Measurements from ENCODE around the gene C18orf63. TPM values are rescaled to one million over a fixed set of nuclear protein-coding genes. Genes with fewer than 3 reads are reported as not detected.
"Not testable (repeated sequence)": the region's sequence is repeated elsewhere in the genome, so short reads cannot be mapped to it uniquely, and the experiment has no call there.

C18orf63 gene
- total RNA-seq, 1 donor from 2014 or later, result not detected

DNA sequence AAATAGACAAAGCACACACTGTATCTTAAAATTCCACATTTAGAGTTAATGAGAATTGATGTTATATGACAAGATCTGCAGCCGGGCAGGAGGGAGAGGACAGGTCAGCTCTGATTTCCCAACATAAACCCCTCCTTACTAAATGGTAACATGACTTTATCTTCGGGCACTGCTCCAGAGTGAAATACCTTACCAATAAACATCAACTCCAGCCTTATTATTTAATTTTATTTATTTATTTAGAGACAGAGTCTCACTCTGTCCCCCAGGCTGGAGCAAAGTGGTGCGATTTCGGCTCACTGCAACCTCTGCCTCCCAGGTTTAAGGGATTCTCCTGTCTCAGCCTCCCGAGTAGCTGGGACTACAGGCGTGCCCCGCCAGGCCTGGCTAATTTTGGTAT, 25.6 kb upstream of the C18orf63 start:
- DNase-seq (ENCODE audit: low spot score), result no peak
- H3K27ac Mint-ChIP-seq (ENCODE audit: unreplicated experiment), result no peak overlapping the region
- no peaks in the 10 kb centered on the region for H3K36me3 Mint-ChIP-seq (ENCODE audit: low read depth, unreplicated experiment)
- H3K4me3 Mint-ChIP-seq (ENCODE audit: unreplicated experiment), result no peak overlapping the region
- H3K9me3 Mint-ChIP-seq (ENCODE audit: unreplicated experiment), result no peaks in the 10 kb centered on the region
- TF ChIP-seq, protein P1, sequence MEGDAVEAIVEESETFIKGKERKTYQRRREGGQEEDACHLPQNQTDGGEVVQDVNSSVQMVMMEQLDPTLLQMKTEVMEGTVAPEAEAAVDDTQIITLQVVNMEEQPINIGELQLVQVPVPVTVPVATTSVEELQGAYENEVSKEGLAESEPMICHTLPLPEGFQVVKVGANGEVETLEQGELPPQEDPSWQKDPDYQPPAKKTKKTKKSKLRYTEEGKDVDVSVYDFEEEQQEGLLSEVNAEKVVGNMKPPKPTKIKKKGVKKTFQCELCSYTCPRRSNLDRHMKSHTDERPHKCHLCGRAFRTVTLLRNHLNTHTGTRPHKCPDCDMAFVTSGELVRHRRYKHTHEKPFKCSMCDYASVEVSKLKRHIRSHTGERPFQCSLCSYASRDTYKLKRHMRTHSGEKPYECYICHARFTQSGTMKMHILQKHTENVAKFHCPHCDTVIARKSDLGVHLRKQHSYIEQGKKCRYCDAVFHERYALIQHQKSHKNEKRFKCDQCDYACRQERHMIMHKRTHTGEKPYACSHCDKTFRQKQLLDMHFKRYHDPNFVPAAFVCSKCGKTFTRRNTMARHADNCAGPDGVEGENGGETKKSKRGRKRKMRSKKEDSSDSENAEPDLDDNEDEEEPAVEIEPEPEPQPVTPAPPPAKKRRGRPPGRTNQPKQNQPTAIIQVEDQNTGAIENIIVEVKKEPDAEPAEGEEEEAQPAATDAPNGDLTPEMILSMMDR (IDR thresholded peaks at IDR 0.05; ENCODE audit: unreplicated experiment), result no peak
- H3K4me1 Mint-ChIP-seq (ENCODE audit: unreplicated experiment), result peaks cover 32% of the 10 kb centered on the region
- peaks cover 5% of the 10 kb centered on the region for H3K27me3 Mint-ChIP-seq (ENCODE audit: unreplicated experiment)

GRCh38 chr18:74290794-74291471, 24.7 kb upstream of the C18orf63 start:
- Mint-ChIP-seq H3K4me1 (ENCODE audit: unreplicated experiment) (peaks cover 28% of the 10 kb centered on the region), H3K36me3 (ENCODE audit: low read depth, unreplicated experiment) (no peaks in the 10 kb centered on the region), H3K27ac (ENCODE audit: unreplicated experiment) (no peak overlapping the region), H3K9me3 (ENCODE audit: unreplicated experiment) (no peaks in the 10 kb centered on the region), H3K4me3 (ENCODE audit: unreplicated experiment) (peak overlapping the region; percentile 90), H3K27me3 (ENCODE audit: unreplicated experiment) (peaks cover 5% of the 10 kb centered on the region)
- TF ChIP-seq, protein P1 (IDR thresholded peaks at IDR 0.05; ENCODE audit: unreplicated experiment), result no peak
- no peak for DNase-seq (ENCODE audit: low spot score)

DNA sequence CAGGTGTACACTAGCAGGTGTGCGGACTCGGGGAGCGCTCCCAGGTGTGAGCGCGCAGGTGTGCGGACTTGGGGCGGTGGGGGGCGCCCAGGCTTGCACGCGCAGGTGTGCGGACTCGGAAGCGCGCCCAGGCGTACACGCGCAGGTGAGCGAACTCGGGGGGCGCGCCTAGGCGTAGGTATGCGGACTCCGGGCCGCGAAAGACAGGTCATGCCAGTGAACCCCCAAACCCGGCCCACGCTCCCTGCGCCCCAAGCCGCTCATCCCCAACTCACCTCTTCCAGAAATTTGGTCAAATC, 24.2 kb upstream of the C18orf63 start:
- no peak overlapping the region for H3K27ac Mint-ChIP-seq (ENCODE audit: unreplicated experiment)
- no peaks in the 10 kb centered on the region for H3K9me3 Mint-ChIP-seq (ENCODE audit: unreplicated experiment)
- H3K36me3 Mint-ChIP-seq (ENCODE audit: low read depth, unreplicated experiment), result no peaks in the 10 kb centered on the region
- TF ChIP-seq, protein P1 (IDR thresholded peaks at IDR 0.05; ENCODE audit: unreplicated experiment), result no peak
- H3K4me3 Mint-ChIP-seq (ENCODE audit: unreplicated experiment), result peak overlapping the region; percentile 96
- no peak for DNase-seq (ENCODE audit: low spot score)
- peaks cover 28% of the 10 kb centered on the region for H3K4me1 Mint-ChIP-seq (ENCODE audit: unreplicated experiment)
- peaks cover 5% of the 10 kb centered on the region for H3K27me3 Mint-ChIP-seq (ENCODE audit: unreplicated experiment)

- peaks cover 5% of the 10 kb centered on the region for H3K27me3 Mint-ChIP-seq (ENCODE audit: unreplicated experiment)
- peaks cover 28% of the 10 kb centered on the region for H3K4me1 Mint-ChIP-seq (ENCODE audit: unreplicated experiment)
- peak; percentile 99 for DNase-seq (ENCODE audit: low spot score)
- H3K9me3 Mint-ChIP-seq (ENCODE audit: unreplicated experiment), result no peaks in the 10 kb centered on the region
- peak within 1 kb of the TSS; percentile 33 for H3K27ac Mint-ChIP-seq (ENCODE audit: unreplicated experiment)
- peak within 1 kb of the TSS; percentile 96 for H3K4me3 Mint-ChIP-seq (ENCODE audit: unreplicated experiment)
- TF ChIP-seq, protein P1 (IDR thresholded peaks at IDR 0.05; ENCODE audit: unreplicated experiment), result no peak
- no peaks in the 10 kb centered on the region for H3K36me3 Mint-ChIP-seq (ENCODE audit: low read depth, unreplicated experiment)
These were observed 23.7 kb upstream of the C18orf63 start, which contains the start of gene CYB5A for GRCh38 chr18:74291771-74292540. Gene CYB5A, minus strand, starts transcription at chr18:74291963. Its CDS starts 88 bp downstream, at chr18:74291875.

GRCh38 chr18:74292541-74292858, 23.1 kb upstream of the C18orf63 start:
- peaks cover 25% of the 10 kb centered on the region for H3K4me1 Mint-ChIP-seq (ENCODE audit: unreplicated experiment)
- peak overlapping the region; percentile 33 for H3K27ac Mint-ChIP-seq (ENCODE audit: unreplicated experiment)
- no peaks in the 10 kb centered on the region for H3K9me3 Mint-ChIP-seq (ENCODE audit: unreplicated experiment)
- H3K27me3 Mint-ChIP-seq (ENCODE audit: unreplicated experiment), result peaks cover 5% of the 10 kb centered on the region
- no peaks in the 10 kb centered on the region for H3K36me3 Mint-ChIP-seq (ENCODE audit: low read depth, unreplicated experiment)
- no peak for DNase-seq (ENCODE audit: low spot score)
- peak overlapping the region; percentile 96 for H3K4me3 Mint-ChIP-seq (ENCODE audit: unreplicated experiment)
- TF ChIP-seq, protein P1 (IDR thresholded peaks at IDR 0.05; ENCODE audit: unreplicated experiment), result no peak

DNA sequence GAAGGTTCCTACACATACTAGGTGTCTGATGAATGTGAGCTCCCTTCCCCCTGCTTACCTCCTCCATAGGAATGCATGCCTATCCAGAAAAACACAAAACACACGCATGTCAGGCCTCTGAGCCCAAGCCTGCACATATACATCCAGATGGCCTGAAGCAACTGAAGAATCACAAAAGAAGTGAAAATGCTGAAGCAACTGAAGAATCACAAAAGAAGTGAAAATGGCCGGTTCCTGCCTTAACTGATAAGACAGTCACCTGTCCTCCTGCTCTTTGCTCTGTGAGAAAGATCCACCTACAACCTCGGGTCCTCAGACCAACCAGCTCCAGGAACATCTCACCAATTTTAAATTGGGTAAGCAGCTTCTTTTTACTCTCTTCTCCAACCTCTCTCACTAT, 22.7 kb upstream of the C18orf63 start:
- not testable (repeated sequence) for H3K27ac Mint-ChIP-seq (ENCODE audit: unreplicated experiment); H3K9me3 Mint-ChIP-seq (ENCODE audit: unreplicated experiment); H3K36me3 Mint-ChIP-seq (ENCODE audit: low read depth, unreplicated experiment); DNase-seq (ENCODE audit: low spot score); H3K27me3 Mint-ChIP-seq (ENCODE audit: unreplicated experiment)
- Mint-ChIP-seq H3K4me1 (ENCODE audit: unreplicated experiment) (peaks cover 21% of the 10 kb centered on the region), H3K4me3 (ENCODE audit: unreplicated experiment) (peak overlapping the region; percentile 66)

Data from endothelial cell (in vitro differentiated cells).